Endothelial cell of umbilical vein (primary cell): ENCODE data around the gene USE1. TPM values are rescaled to one million over a fixed set of nuclear protein-coding genes. Genes with fewer than 3 reads are reported as not detected.

Source experiments
- BruUV-seq: library from RNA; stranded (reverse); fragments of 400-500 nt; replicated peaks from 2 replicates; lab custom pipeline; 2021; lab: Mats Ljungman, UMichigan
- CTCF ChIA-PET: fragments of 300-600, 350-600 bp; sonication (Branson Sonifier 250); formaldehyde crosslinking; loops from one replicate; lab custom pipeline; 2021; ENCODE audit warnings: antibody characterized with exemption, inconsistent platforms; lab: Charles Lee
- POLR2A ChIA-PET: fragments of 300-600, 350-600 bp; sonication (Branson Sonifier 250); formaldehyde crosslinking; loops from one replicate; lab custom pipeline; 2021; ENCODE audit warnings: antibody characterized with exemption, inconsistent platforms; lab: Charles Lee
- DNase-seq: peaks from one replicate; pipeline ENCODE4 v3.0.0-alpha.2; 2011; ENCODE audit warnings: low read depth, low spot score
- FAIRE-seq: peaks from 2 replicates; lab custom pipeline; 2011; peaks lifted over from hg19 to GRCh38; lab: Jason Lieb, UNC
- H2AFZ ChIP-seq: 2 replicates; pipeline ENCODE4 v1.6.0; 2012; ENCODE audit warnings: low read depth, low read length, control low read depth, inconsistent platforms
- H3K27ac ChIP-seq: 2 replicates; pipeline ENCODE4 v1.5.1; 2011; ENCODE audit warnings: low read depth, mild to moderate bottlenecking, control low read depth, low read length, moderate library complexity; ENCODE audit not compliant: insufficient read depth
- H3K27me3 ChIP-seq, 2 experiments: 2 replicates each; pipeline versions ENCODE4 v1.6.0 to v1.6.1; 2011; ENCODE audit warnings: low read length in 2 of 2, mixed read lengths in 1 of 2; ENCODE audit not compliant: control insufficient read depth in 2 of 2, insufficient read depth in 2 of 2
- H3K36me3 ChIP-seq, 2 experiments: 2 replicates in 1 of 2; 3 replicates in 1 of 2; pipeline ENCODE4 v1.5.1; 2011; ENCODE audit warnings: low read length in 2 of 2, mild to moderate bottlenecking in 1 of 2, moderate library complexity in 1 of 2; ENCODE audit not compliant: control insufficient read depth in 2 of 2, insufficient read depth in 2 of 2; ENCODE audit errors: extremely low read depth in 1 of 2
- H3K4me1 ChIP-seq: 3 replicates; pipeline ENCODE4 v1.5.1; 2011; ENCODE audit warnings: mild to moderate bottlenecking, low read length; ENCODE audit not compliant: control insufficient read depth, insufficient read depth; ENCODE audit errors: extremely low read depth
- H3K4me2 ChIP-seq: 2 replicates; pipeline ENCODE4 v1.6.1; 2011; ENCODE audit warnings: low read length, control low read depth, mixed read lengths; ENCODE audit not compliant: insufficient read depth
- H3K4me3 ChIP-seq, 3 experiments: fragments of 200-600 bp in 1 of 3; sonication (generic), shearing (Covaris generic) in 1 of 3; replicated peaks in 1 of 3; 2 replicates each; pipeline ENCODE4 v1.5.1; 2011 to 2016; ENCODE audit warnings: control low read depth in 3 of 3, low read length in 3 of 3, mild to moderate bottlenecking in 2 of 3, inconsistent platforms in 1 of 3, low read depth in 1 of 3, moderate library complexity in 1 of 3; ENCODE audit not compliant: insufficient read depth in 1 of 3
- H3K79me2 ChIP-seq: 2 replicates; pipeline ENCODE4 v1.6.0; 2012; ENCODE audit warnings: low read length, inconsistent platforms; ENCODE audit not compliant: control insufficient read depth, insufficient read depth
- H3K9ac ChIP-seq: replicated peaks from 2 replicates; pipeline ENCODE3; 2011; ENCODE audit warnings: low read length, control low read depth; ENCODE audit not compliant: insufficient read depth; ENCODE audit errors: extremely low read depth
- H3K9me1 ChIP-seq: replicated peaks from 3 replicates; pipeline ENCODE4 v1.6.0; 2011; ENCODE audit warnings: mild to moderate bottlenecking, low read length; ENCODE audit not compliant: control insufficient read depth, insufficient read depth; ENCODE audit errors: extremely low read depth
- H3K9me3 ChIP-seq: replicated peaks from 2 replicates; pipeline ENCODE4 v1.5.1; 2012; ENCODE audit warnings: low read length, inconsistent platforms; ENCODE audit not compliant: control insufficient read depth, insufficient read depth
- H4K20me1 ChIP-seq: replicated peaks from 2 replicates; pipeline ENCODE3; 2011; ENCODE audit warnings: mild to moderate bottlenecking, low read length; ENCODE audit not compliant: control insufficient read depth, insufficient read depth; ENCODE audit errors: extremely low read depth
- CTCF ChIP-seq, 2 donors: IDR thresholded peaks; 1 replicate in 1 of 2; 2 replicates in 1 of 2; pipeline ENCODE4 v1.5.1; 2011; ENCODE audit warnings: low read length in 2 of 2, mild to moderate bottlenecking in 2 of 2, moderate library complexity in 2 of 2, control low read depth in 1 of 2, inconsistent platforms in 1 of 2, low read depth in 1 of 2; ENCODE audit not compliant: insufficient read depth in 1 of 2; ENCODE audit errors: extremely low read depth in 1 of 2
- EZH2 ChIP-seq: IDR thresholded peaks from 2 replicates; pipeline ENCODE4 v1.6.1; 2012; ENCODE audit warnings: borderline replicate concordance, low read depth, mild to moderate bottlenecking, moderate library complexity, low read length, inconsistent platforms; ENCODE audit not compliant: severe bottlenecking
- FOS ChIP-seq: IDR thresholded peaks from 2 replicates; pipeline ENCODE4 v1.6.1; 2011; ENCODE audit warnings: mild to moderate bottlenecking, low read length, moderate library complexity, borderline replicate concordance; ENCODE audit not compliant: insufficient read depth
- GATA2 ChIP-seq: IDR thresholded peaks from 2 replicates; pipeline ENCODE4 v1.7.0; 2011; ENCODE audit warnings: low read depth, mild to moderate bottlenecking, moderate library complexity, mixed read lengths, low read length; ENCODE audit not compliant: insufficient read length, insufficient read depth
- JUN ChIP-seq: IDR thresholded peaks from 2 replicates; pipeline ENCODE4 v1.6.1; 2011; ENCODE audit warnings: borderline replicate concordance, low read depth; ENCODE audit not compliant: insufficient read length, insufficient read depth
- MYC ChIP-seq: IDR thresholded peaks from one replicate; pipeline ENCODE4 v1.6.1; 2011; ENCODE audit warnings: mild to moderate bottlenecking, low read depth, low read length
- POLR2A ChIP-seq: IDR thresholded peaks from 2 replicates; pipeline ENCODE4 v1.6.1; 2012; ENCODE audit warnings: low read depth, mild to moderate bottlenecking, control low read depth, low read length
- POLR2AphosphoS5 ChIP-seq: IDR thresholded peaks from 2 replicates; pipeline ENCODE4 v1.6.1; 2012; ENCODE audit warnings: low read depth, mild to moderate bottlenecking, control low read depth, low read length, moderate library complexity; ENCODE audit not compliant: insufficient read depth
- dilution Hi-C: fragments of 300-500 bp; cut with MboI; formaldehyde crosslinking; loops from one replicate; pipeline ENCODE4 v1.15.0; 2019; ENCODE audit warnings: low sequenced_read_pairs; ENCODE audit not compliant: extremely low pct_ligation_motif_present
- intact Hi-C: fragments of 100-400 bp; cut with micrococcal nuclease; formaldehyde crosslinking; loops from one replicate; pipeline ENCODE4 v1.10.0; 2022
- polyA plus RNA-seq, 4 experiments: library from polyadenylated mRNA; depleted of rRNA in 3 of 4; stranded (reverse) in 3 of 4; unstranded in 1 of 4; fragments of >200 nt; gene quantifications; 2 replicates each; pipeline versions ENCODE4 v1.2.1 to v1.2.3, GENCODE V29; 2011 to 2012; ENCODE audit warnings: missing spikeins in 1 of 4
- total RNA-seq: library from RNA; stranded (reverse); gene quantifications from 2 replicates; pipeline ENCODE4 v1.2.3, GENCODE V29; 2021
- TF ChIP-seq, protein P1 (sequence below): IDR thresholded peaks from 2 replicates; pipeline ENCODE4 v1.6.1; 2011; ENCODE audit not compliant: insufficient read depth, insufficient read length

Gene USE1
- total and polyA plus RNA-seq, 2 donors (not counting 3 experiments of a cell fraction or from before 2014, with no cell fraction given) = 21.3 to 27.6 TPM

GRCh38 chr19:17235300-17235970 is 20.3 kb downstream of the USE1 start:
- FAIRE-seq (peak; percentile 67), DNase-seq (peak; percentile 80)
- H3K27ac ChIP-seq = no peak overlapping the region
- H3K9ac ChIP-seq = peak overlapping the region; percentile 13
- no peaks in the 10 kb centered on the region for H4K20me1 ChIP-seq
- CTCF ChIA-PET = interaction anchor here (0.6 to 1.8 kb wide), 20 partner anchors 8 to 521 kb away, joined by 3 to 16 read pairs (median 4); partner anchors contain the start of genes BABAM1, OCEL1 and USE1
- peak overlapping the region; percentile 24 to 46 (median 45) for H3K4me3 ChIP-seq
- no peaks in the 10 kb centered on the region for H3K27me3 ChIP-seq
- H3K4me2 ChIP-seq = peak overlapping the region; percentile 88
- peak overlapping the region; percentile 31 for H2AFZ ChIP-seq
- BruUV-seq = no TSS peak
- H3K9me3 ChIP-seq = no peaks in the 10 kb centered on the region
- peaks cover 4 to 11% of the 10 kb centered on the region in 2 experiments for H3K36me3 ChIP-seq
- dilution Hi-C loops (no loop called here), intact Hi-C loops (loop anchor here (1.0 to 2.0 kb wide), 2 partner anchors 30 to 31 kb away; partner anchors contain the start of gene BABAM1)
- POLR2A ChIA-PET = interaction anchor here (1.0 to 1.1 kb wide), 2 partner anchors 9 to 46 kb away, joined by 4 to 5 read pairs; partner anchors contain the start of genes ANKLE1 and OCEL1
- peaks cover 18% of the 10 kb centered on the region for H3K79me2 ChIP-seq
- H3K4me1 ChIP-seq = peaks cover 11% of the 10 kb centered on the region
- TF ChIP-seq EZH2 (no peak), JUN (no peak), POLR2A (no peak), POLR2AphosphoS5 (peak; percentile 33), CTCF (IDR thresholded peaks at IDR 0.05; ENCODE audit: extremely low read depth in 1 of 2, insufficient read depth in 1 of 2, low read depth in 1 of 2, low read length in 2 of 2) (peak; percentile 35 to 66), MYC (peak; percentile 84), GATA2 (no peak), FOS (no peak)
- TF ChIP-seq, protein P1, sequence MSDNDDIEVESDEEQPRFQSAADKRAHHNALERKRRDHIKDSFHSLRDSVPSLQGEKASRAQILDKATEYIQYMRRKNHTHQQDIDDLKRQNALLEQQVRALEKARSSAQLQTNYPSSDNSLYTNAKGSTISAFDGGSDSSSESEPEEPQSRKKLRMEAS = peak; percentile 42
- no peaks in the 10 kb centered on the region for H3K9me1 ChIP-seq
